ENCODE data around the gene SAP30L.

DNA sequence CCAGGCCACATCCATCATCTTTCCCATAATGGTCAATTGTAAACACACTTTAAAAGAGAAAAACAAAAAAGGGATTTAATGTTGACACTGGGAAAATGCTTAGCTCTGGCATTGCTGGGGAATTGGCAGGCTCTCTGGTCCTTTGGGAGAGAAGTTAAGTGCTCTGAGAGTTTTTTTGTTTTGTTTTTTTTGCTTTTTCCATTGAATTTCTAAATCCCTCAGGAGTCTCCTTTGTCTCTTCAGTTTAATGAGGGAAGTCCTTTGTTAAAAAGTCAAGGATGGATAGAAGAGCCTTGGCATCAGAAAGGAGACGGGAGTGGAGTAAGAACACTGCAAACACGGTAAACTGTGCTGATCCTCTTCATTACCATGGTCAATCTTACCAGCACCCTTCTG, 39.3 kb downstream of the SAP30L start:
- TF ChIP-seq POLR2AphosphoS5 (IDR thresholded peaks at IDR 0.05; ENCODE audit: borderline replicate concordance, low read depth, low read length): no peak
- TF ChIP-seq EZH2 (IDR thresholded peaks at IDR 0.05): no peak

Measured in SK-N-MC (cell line).